Colonic mucosa (tissue), 4 donors: Measurements from ENCODE around the gene SLC18B1. TPM values are rescaled to one million over a fixed set of nuclear protein-coding genes. Genes with fewer than 3 reads are reported as not detected.

Source experiments
- DNase-seq: peaks from one replicate; pipeline ENCODE4 v3.0.0-alpha.2; 2020
- H3K27ac ChIP-seq: fragments of 200-600 bp; one replicate; pipeline ENCODE4 v1.8.0; 2021
- H3K27me3 ChIP-seq: fragments of 200-600 bp; one replicate; pipeline ENCODE4 v1.8.0; 2021
- H3K36me3 ChIP-seq: fragments of 200-600 bp; one replicate; pipeline ENCODE4 v1.8.0; 2021
- H3K4me1 ChIP-seq: fragments of 200-600 bp; one replicate; pipeline ENCODE4 v1.8.0; 2021; ENCODE audit warnings: mild to moderate bottlenecking
- H3K4me3 ChIP-seq: fragments of 200-600 bp; one replicate; pipeline ENCODE4 v1.8.0; 2021
- H3K9ac ChIP-seq, 2 donors: one replicate each; pipeline ENCODE4 v1.7.0; 2013; ENCODE audit warnings: control low read depth in 2 of 2, low read depth in 2 of 2, low read length in 2 of 2
- H3K9me3 ChIP-seq: fragments of 200-600 bp; one replicate; pipeline ENCODE4 v1.8.0; 2021
- intact Hi-C: fragments of 100-400 bp; cut with DNase I; formaldehyde crosslinking; loops from one replicate; pipeline ENCODE4 v1.14.1; 2022
- total RNA-seq, 2 donors: library from RNA; stranded (reverse); fragmentation: NEBNext Ultra II Directional in 1 of 2; extraction: Animal tissue kit (Norgen Biotek cat#: 25700) in 1 of 2; gene quantifications; one replicate each; pipeline ENCODE4 v1.2.1, GENCODE V29; 2021
- TF ChIP-seq, protein P1 (sequence below): fragments of 200-600 bp; IDR thresholded peaks from one replicate; pipeline ENCODE4 v1.8.0; 2022; ENCODE audit warnings: antibody characterized with exemption, mild to moderate bottlenecking
- donor health status: healthy.
- donor health status: DM: no; HTN: no; CAD: no.
- donor health status: DM: no; HTN: no; CAD: no.

SLC18B1 gene
- total RNA-seq, 2 donors from 2014 or later, result 11.1 to 11.8 TPM

- Histone ChIP-seq H3K4me3 (no peak overlapping the region), H3K27me3 (no peaks in the 10 kb centered on the region), H3K9ac (no peak overlapping the region), H3K36me3 (no peaks in the 10 kb centered on the region), H3K27ac (no peak overlapping the region), H3K4me1 (no peaks in the 10 kb centered on the region), H3K9me3 (no peaks in the 10 kb centered on the region)
- TF ChIP-seq, protein P1, sequence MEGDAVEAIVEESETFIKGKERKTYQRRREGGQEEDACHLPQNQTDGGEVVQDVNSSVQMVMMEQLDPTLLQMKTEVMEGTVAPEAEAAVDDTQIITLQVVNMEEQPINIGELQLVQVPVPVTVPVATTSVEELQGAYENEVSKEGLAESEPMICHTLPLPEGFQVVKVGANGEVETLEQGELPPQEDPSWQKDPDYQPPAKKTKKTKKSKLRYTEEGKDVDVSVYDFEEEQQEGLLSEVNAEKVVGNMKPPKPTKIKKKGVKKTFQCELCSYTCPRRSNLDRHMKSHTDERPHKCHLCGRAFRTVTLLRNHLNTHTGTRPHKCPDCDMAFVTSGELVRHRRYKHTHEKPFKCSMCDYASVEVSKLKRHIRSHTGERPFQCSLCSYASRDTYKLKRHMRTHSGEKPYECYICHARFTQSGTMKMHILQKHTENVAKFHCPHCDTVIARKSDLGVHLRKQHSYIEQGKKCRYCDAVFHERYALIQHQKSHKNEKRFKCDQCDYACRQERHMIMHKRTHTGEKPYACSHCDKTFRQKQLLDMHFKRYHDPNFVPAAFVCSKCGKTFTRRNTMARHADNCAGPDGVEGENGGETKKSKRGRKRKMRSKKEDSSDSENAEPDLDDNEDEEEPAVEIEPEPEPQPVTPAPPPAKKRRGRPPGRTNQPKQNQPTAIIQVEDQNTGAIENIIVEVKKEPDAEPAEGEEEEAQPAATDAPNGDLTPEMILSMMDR, result no peak
- intact Hi-C loops, result no loop called here
- no peak for DNase-seq
These were observed 57.2 kb downstream of the SLC18B1 start for GRCh38 chr6:132741281-132741680.

GRCh38 chr6:132736239-132736638 is 62.2 kb downstream of the SLC18B1 start:
- no peak overlapping the region for H3K27ac ChIP-seq
- no peaks in the 10 kb centered on the region for H3K4me1 ChIP-seq
- H3K4me3 ChIP-seq, result no peak overlapping the region
- H3K27me3 ChIP-seq, result no peaks in the 10 kb centered on the region
- H3K36me3 ChIP-seq, result no peaks in the 10 kb centered on the region
- intact Hi-C loops, result no loop called here
- H3K9me3 ChIP-seq, result no peaks in the 10 kb centered on the region
- no peak overlapping the region for H3K9ac ChIP-seq
- no peak for DNase-seq
- TF ChIP-seq, protein P1, result no peak

DNA sequence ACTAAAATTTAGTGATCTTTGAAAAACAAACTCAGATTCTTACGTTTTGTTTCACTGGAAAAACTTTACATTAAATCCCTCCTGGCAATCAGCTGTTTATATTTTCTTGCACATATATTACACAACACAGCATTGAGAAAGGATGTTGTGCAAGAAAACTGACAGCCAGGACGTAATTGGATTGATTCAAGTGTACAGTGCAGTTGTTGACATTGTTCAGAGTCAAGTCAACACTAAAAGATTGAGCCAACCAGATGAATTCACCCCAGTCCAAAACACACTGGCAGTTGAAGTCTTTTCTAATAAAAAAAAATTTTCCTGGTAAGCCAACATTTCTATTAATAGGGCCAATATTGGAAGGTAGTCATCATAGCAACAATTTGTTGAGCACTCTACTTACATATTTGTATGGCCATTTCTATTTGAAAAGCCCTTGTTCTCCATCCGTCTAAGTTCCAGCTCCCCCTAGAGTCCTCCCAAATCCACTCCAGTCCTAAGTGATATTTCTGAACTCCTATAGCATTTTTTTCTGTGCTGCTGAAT is 63.7 kb downstream of the SLC18B1 start:
- Histone ChIP-seq H3K9ac (no peak overlapping the region), H3K4me3 (no peak overlapping the region), H3K27me3 (no peaks in the 10 kb centered on the region), H3K27ac (no peak overlapping the region), H3K4me1 (no peaks in the 10 kb centered on the region), H3K36me3 (no peaks in the 10 kb centered on the region), H3K9me3 (no peaks in the 10 kb centered on the region)
- TF ChIP-seq, protein P1, result no peak
- DNase-seq, result no peak
- intact Hi-C loops, result no loop called here

DNA sequence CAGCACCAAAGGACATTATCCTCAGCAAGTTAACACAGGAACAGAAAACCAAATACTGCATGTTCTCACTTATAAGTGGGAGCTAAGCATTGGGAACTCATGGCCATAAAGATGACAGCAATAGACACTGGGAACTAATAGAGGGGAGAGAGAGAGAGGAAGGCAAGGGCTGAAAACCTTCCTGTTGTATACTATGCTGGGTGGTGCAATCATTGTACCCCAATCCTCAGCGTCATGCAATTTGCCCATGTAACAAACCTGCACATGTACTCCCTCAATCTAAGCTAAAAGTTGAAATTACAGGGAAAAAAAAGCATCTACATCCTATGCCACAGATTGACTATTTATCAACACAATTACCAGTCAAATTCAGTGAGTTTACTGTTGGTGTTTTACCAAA is 64.6 kb downstream of the SLC18B1 start:
- DNase-seq, result no peak
- H3K27ac ChIP-seq, result no peak overlapping the region
- intact Hi-C loops, result no loop called here
- TF ChIP-seq, protein P1, result no peak
- no peak overlapping the region for H3K9ac ChIP-seq
- no peaks in the 10 kb centered on the region for H3K27me3 ChIP-seq
- no peaks in the 10 kb centered on the region for H3K9me3 ChIP-seq
- no peaks in the 10 kb centered on the region for H3K36me3 ChIP-seq
- no peaks in the 10 kb centered on the region for H3K4me1 ChIP-seq
- no peak overlapping the region for H3K4me3 ChIP-seq

GRCh38 chr6:132733283-132733682 is 65.2 kb downstream of the SLC18B1 start:
- H3K27me3 ChIP-seq, result no peaks in the 10 kb centered on the region
- intact Hi-C loops, result no loop called here
- H3K27ac ChIP-seq, result no peak overlapping the region
- H3K4me3 ChIP-seq, result no peak overlapping the region
- H3K9ac ChIP-seq, result no peak overlapping the region
- DNase-seq, result no peak
- TF ChIP-seq, protein P1, result no peak
- H3K9me3 ChIP-seq, result no peaks in the 10 kb centered on the region
- H3K4me1 ChIP-seq, result no peaks in the 10 kb centered on the region
- H3K36me3 ChIP-seq, result no peaks in the 10 kb centered on the region
